Breast epithelium (tissue), 4 donors: ENCODE measurements around the gene DENND5B. TPM values are rescaled to one million over a fixed set of nuclear protein-coding genes. Genes with fewer than 3 reads are reported as not detected.
"Not testable (repeated sequence)": the region's sequence is repeated elsewhere in the genome, so short reads cannot be mapped to it uniquely, and the experiment has no call there.

Experiments
- DNase-seq, 2 donors: peaks; one replicate each; pipeline ENCODE4 v3.0.0-alpha.2; 2019; ENCODE audit warnings: low spot score in 2 of 2
- H3K27ac ChIP-seq, 2 donors: fragments of 200-600 bp; sonication (generic) in 1 of 2; one replicate each; pipeline ENCODE4 v1.5.1; 2016 to 2019; ENCODE audit warnings: mild to moderate bottlenecking in 1 of 2
- H3K27me3 ChIP-seq, 2 donors: fragments of 200-600 bp; sonication (generic) in 1 of 2; one replicate each; pipeline versions ENCODE4 v1.5.1 to v1.6.0; 2017 to 2019; ENCODE audit warnings: control low read depth in 1 of 2, mild to moderate bottlenecking in 1 of 2
- H3K36me3 ChIP-seq: fragments of 200-600 bp; one replicate; pipeline ENCODE4 v1.5.1; 2019
- H3K4me1 ChIP-seq, 2 donors: fragments of 200-600 bp; sonication (generic); one replicate each; pipeline ENCODE4 v1.5.1; 2016 to 2019; ENCODE audit warnings: control low read depth in 1 of 2
- H3K4me3 ChIP-seq, 3 donors: fragments of 200-600 bp; sonication (generic); 1 replicate in 2 of 3; 2 replicates in 1 of 3; pipeline ENCODE4 v1.5.1; 2016 to 2019; ENCODE audit warnings: mild to moderate bottlenecking in 3 of 3, moderate library complexity in 2 of 3
- H3K9me3 ChIP-seq, 2 donors: fragments of 200-600 bp; sonication (generic) in 1 of 2; one replicate each; pipeline ENCODE4 v1.5.1; 2016 to 2019; ENCODE audit warnings: control low read depth in 1 of 2
- CTCF ChIP-seq, 3 donors: fragments of 450-650 bp; IDR thresholded peaks; one replicate each; pipeline ENCODE4 v1.5.1; 2016 to 2017; ENCODE audit warnings: antibody characterized with exemption in 3 of 3, mild to moderate bottlenecking in 3 of 3, moderate library complexity in 3 of 3
- POLR2A ChIP-seq: fragments of 450-650 bp; IDR thresholded peaks from one replicate; pipeline ENCODE4 v1.6.1; 2016; ENCODE audit warnings: antibody characterized with exemption, mild to moderate bottlenecking, moderate library complexity
- POLR2AphosphoS5 ChIP-seq, 3 donors: sonication (generic); formaldehyde crosslinking; IDR thresholded peaks; one replicate each; pipeline ENCODE4 v1.6.1; 2017; ENCODE audit warnings: antibody characterized with exemption in 3 of 3
- intact Hi-C: fragments of 100-400 bp; cut with DNase I; formaldehyde crosslinking; loops from one replicate; pipeline ENCODE4 v1.15.1; 2023; ENCODE audit warnings: low total_unique reads
- total RNA-seq, 3 donors: library from RNA; depleted of rRNA; stranded (reverse); fragments of >200 nt; gene quantifications; one replicate each; pipeline ENCODE4 v1.1.0, GENCODE V29; 2016

DENND5B gene
- total RNA-seq, 3 donors from 2014 or later, result 16.0 to 18.7 (median 17.7) TPM

- H3K4me1 ChIP-seq, result no peaks in the 10 kb centered on the region
- H3K27ac ChIP-seq, result no peak overlapping the region
- H3K36me3 ChIP-seq, result no peaks in the 10 kb centered on the region
- TF ChIP-seq POLR2A, result no peak
- no peak for TF ChIP-seq CTCF (IDR thresholded peaks at IDR 0.05)
- no peak for TF ChIP-seq POLR2AphosphoS5 (IDR thresholded peaks at IDR 0.05)
- intact Hi-C loops, result loop anchor here (10.0 kb wide), 1 partner anchor 227 kb away; no protein-coding TSS in a partner anchor
- no peak overlapping the region for H3K4me3 ChIP-seq
- DNase-seq, result no peak
- H3K9me3 ChIP-seq, result no peaks in the 10 kb centered on the region
- no peaks in the 10 kb centered on the region for H3K27me3 ChIP-seq
These were observed 183.4 kb downstream of the DENND5B start for GRCh38 chr12:31407562-31407961.

GRCh38 chr12:31406345-31406744 lies 184.6 kb downstream of the DENND5B start:
- TF ChIP-seq POLR2AphosphoS5 (IDR thresholded peaks at IDR 0.05), result no peak
- no peak for TF ChIP-seq POLR2A
- no peak for TF ChIP-seq CTCF (IDR thresholded peaks at IDR 0.05)
- no peak overlapping the region for H3K27ac ChIP-seq

GRCh38 chr12:31405021-31405420 lies 185.9 kb downstream of the DENND5B start:
- H3K9me3 ChIP-seq, result no peaks in the 10 kb centered on the region
- no peak for DNase-seq
- no peaks in the 10 kb centered on the region for H3K27me3 ChIP-seq
- H3K4me1 ChIP-seq, result no peaks in the 10 kb centered on the region
- no peaks in the 10 kb centered on the region for H3K36me3 ChIP-seq
- TF ChIP-seq POLR2A, result no peak
- TF ChIP-seq POLR2AphosphoS5 (IDR thresholded peaks at IDR 0.05), result no peak
- TF ChIP-seq CTCF (IDR thresholded peaks at IDR 0.05), result no peak
- intact Hi-C loops, result loop anchor here (10.0 kb wide), 1 partner anchor 230 kb away; no protein-coding TSS in a partner anchor
- no peak overlapping the region for H3K4me3 ChIP-seq
- no peak overlapping the region for H3K27ac ChIP-seq

More at GRCh38 chr12:31406345-31406744, 184.6 kb downstream of the DENND5B start:
- Histone ChIP-seq H3K4me3 (no peak overlapping the region), H3K27me3 (no peaks in the 10 kb centered on the region), H3K9me3 (no peaks in the 10 kb centered on the region), H3K36me3 (no peaks in the 10 kb centered on the region), H3K4me1 (no peaks in the 10 kb centered on the region)
- no peak for DNase-seq
- intact Hi-C loops, result loop anchor here (10.0 kb wide), 1 partner anchor 228 kb away; no protein-coding TSS in a partner anchor

- not testable (repeated sequence) for H3K27ac ChIP-seq, H3K9me3 ChIP-seq, H3K36me3 ChIP-seq, H3K4me1 ChIP-seq, H3K27me3 ChIP-seq, H3K4me3 ChIP-seq
- TF ChIP-seq CTCF (IDR thresholded peaks at IDR 0.05), result peak in 2 of 3 donors; percentile 84 to 89
- intact Hi-C loops, result loop anchor here (10.0 kb wide), 1 partner anchor 232 kb away; no protein-coding TSS in a partner anchor
- DNase-seq, result peak in 1 of 2 donors; percentile 53
These were observed 187.8 kb downstream of the DENND5B start for GRCh38 chr12:31403099-31403607.

GRCh38 chr12:31393004-31393550 lies 197.9 kb downstream of the DENND5B start:
- DNase-seq, result no peak
- Histone ChIP-seq H3K9me3 (no peaks in the 10 kb centered on the region), H3K4me3 (no peak overlapping the region), H3K4me1 (no peaks in the 10 kb centered on the region), H3K36me3 (no peaks in the 10 kb centered on the region), H3K27ac (peak overlapping the region in 1 of 2 donors; percentile 43), H3K27me3 (no peaks in the 10 kb centered on the region)
- intact Hi-C loops, result no loop called here
- TF ChIP-seq POLR2AphosphoS5 (IDR thresholded peaks at IDR 0.05) (no peak), CTCF (IDR thresholded peaks at IDR 0.05) (no peak), POLR2A (no peak)
